NCI-H146 treated with DMSO at 0.1 percent for 48 hours (cell line): ENCODE results near the gene LNPEP.

Source experiments
- DNase-seq: peaks from one replicate; lab custom pipeline; 2025; ENCODE audit not compliant: unreplicated experiment; lab: John Stamatoyannopoulos, UW

The LNPEP gene

DNA sequence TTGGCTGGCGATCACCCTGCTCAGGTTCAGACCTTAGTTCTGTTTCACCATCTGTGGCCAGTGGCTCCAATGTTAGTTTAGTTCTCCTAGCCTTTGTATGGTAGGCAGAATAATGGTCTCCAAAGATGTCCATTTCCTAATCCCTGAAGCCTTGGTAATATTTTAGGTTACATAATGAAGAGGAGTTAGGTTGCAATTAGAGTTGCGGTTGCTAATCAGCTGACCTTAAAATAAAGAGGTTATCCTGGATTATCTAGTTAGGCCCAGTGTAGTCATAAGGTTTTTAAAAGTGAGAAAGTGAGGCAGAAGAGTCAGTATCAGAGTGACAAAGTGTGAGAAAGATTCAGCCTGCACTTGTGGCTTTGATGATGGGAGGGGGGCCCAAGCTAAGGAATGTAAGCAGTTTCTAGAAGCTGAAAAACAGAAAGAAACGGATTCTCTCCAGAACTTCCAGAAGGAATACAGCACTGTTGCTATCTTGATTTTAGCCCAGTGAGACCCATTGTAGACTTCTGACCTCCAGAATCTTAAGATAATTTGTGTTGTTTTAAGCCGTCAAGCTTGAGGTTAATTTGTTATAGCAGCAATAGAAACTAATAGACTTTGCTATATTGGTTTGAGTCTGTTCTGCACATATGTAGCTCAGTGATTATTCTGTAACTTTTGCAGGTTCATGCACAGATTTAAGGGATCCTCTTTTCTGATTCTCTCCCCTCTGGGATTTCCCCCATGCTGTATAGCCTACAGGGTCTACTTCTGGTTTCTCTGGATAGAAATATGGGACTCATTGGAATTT, 21.6 kb downstream of the LNPEP start:
- no peak for DNase-seq

DNA sequence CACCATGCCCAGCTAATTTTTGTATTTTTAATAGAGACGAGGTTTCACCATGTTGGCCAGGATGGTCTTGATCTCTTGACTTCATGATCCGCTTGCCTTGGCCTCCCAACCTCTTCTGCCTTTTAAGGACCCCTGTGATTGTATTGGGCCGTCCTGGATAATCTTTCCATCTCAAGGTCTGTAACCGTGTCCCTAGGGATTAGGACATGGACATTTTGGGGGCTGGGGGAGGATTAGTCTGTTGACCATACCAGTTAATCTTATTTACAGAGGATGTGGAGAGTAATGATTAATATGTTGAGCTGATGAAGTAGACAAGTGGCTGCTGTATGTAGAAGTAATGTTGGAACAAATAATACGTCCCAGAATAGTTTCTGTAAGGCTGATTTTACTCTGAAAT, 23.1 kb downstream of the LNPEP start:
- no peak for DNase-seq

DNA sequence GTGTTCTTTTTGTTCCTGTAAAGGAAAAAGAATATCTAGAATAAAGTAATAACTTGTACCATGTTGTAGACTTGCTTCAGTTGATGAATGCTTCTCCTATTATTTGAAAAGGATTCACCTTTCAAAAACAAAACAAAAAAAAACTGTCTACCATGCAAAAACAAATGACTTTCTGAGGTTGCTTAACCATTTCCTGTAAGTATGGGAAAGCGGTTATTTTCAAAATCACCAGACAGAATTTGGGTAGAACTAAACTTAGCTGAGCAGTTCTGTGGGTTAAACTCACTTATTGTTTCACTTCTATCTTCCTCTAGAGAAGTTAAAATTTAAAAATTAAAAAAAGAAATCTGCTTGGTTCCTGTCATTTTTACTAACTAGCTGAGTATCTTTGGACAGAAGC, 25.2 kb downstream of the LNPEP start:
- no peak for DNase-seq

DNA sequence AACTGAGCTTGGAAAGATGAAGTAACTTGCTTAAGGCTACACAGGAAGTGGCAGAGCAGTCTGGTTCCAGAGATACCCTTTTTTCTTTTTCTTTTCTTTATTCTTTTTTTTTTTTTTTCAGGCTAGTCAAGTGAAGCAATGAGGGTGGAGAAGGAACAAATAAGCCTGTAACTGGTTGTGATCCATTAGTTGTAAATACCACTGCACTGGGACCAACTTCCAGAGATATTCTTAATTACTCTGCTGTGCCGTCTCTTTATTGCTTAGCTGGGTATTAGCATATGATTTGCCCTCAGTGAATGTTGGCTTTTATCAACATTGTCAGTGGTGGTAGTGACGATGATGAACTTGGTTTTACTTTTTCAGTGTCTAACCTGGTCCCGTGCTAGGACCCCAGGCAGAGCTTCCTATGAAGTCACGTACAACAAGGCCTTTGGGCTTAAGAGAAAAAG, 26.7 kb downstream of the LNPEP start:
- no peak for DNase-seq

DNA sequence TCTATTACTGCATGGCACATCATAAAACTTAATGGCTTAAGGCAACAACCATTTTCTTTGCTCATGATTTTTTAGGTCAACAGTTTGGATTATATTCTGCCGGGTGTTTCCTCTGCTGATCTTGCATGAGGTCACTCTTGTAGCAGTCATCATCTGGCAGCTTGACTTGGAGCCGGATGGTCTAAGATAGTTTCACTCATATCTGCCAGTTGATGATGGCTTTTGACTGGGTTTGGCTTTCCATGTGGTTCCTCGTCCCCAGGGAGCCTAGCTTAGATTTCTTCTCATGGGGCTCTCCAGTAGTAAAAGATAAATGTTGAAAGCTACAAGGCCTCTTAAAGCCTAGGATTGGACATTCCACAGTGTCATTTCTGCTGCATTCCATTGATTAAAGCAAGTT, 27.4 kb downstream of the LNPEP start:
- no peak for DNase-seq

DNA sequence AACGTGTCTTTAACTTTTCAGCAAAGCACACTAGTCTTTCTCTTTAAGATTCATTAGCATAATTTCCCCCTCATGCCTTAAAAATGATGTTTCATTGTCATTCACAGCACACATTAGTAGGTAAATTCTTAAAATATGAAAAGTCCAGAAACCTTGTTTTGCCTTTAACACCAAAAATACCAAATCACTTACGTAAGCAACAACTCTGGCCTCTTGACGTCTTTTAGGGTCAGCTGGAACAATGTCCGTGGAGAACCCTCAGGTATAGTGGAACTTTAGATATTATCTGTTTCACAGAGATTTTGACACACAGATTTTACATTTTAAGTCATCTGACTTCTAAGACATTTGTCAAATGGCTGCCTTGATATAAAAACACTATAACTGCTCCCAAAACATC, 30.9 kb downstream of the LNPEP start:
- DNase-seq, result no peak

DNA sequence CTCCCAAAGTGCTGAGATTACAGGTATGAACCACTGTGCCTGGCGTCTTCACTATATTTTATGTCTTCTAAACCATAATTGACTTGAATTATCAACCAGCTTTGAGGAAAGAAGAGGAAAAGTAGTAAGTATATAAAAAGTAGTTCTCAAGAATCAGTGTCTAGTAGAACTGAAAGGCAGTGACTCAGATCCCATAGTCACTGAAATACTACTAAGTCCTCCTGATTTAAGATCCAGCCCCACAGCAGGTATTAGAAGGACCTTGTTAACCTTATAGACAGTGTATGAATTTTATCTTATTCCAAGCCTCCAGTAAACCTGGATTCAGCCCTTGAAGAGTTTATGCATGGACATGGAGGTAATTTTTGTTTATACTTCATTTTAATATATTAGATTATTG, 31.5 kb downstream of the LNPEP start:
- DNase-seq, result no peak

DNA sequence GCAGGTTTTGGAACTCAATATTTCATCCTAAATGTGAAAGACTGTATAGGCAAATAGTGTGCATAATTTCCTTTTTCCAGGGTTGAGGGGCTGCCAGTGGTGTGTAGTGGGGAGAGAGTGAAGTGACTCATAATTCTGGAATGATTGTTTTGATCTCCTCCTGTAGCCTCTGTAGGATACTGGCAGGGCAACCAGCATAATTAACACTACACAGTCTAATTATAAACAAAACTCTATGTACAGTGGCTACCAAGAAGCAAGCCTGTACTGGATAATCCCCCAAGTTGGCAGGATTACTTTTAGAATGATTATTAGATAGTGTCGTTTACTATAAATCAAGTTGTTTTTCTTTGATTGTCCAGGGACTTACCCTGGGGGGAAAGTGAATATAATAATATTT, 32.2 kb downstream of the LNPEP start:
- no peak for DNase-seq

DNA sequence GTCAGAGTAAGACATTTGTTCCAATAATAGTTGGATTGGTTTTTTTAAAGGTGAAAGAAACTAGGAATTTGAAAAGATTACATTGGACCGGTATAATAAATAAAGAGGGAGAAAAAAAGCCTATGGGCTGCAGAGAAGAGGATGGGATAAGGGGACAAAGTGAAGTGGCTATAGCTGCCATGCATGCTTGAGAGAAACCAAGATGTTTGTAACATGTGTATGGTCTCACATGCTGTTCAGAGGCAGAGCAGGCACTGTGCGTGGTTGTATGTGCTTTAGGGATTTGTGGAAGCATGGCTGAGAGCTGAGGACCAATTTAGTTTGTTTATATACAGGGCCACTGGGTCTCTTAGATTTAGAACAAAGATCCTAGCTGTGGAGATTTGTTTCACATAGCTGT, 32.7 kb downstream of the LNPEP start:
- no peak for DNase-seq

DNA sequence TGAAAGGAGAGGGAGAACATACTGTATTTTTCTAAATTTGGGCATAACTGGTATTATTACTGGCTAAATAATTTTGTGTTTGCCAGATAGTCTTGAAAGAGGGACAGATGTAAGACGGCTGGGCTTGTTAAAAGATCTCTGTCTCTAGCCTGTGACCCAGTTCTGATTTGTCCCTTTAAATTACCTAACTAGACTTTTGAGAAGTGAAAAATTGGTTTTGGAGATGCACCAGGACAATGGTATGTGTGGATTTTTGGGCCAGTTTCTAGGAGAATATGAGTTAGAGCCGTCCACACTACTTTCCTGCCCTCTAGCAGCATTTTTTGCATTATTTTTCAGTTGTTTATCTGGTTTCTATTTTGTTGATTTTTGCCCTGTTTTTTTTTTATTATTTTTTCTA, 33.5 kb downstream of the LNPEP start:
- no peak for DNase-seq

DNA sequence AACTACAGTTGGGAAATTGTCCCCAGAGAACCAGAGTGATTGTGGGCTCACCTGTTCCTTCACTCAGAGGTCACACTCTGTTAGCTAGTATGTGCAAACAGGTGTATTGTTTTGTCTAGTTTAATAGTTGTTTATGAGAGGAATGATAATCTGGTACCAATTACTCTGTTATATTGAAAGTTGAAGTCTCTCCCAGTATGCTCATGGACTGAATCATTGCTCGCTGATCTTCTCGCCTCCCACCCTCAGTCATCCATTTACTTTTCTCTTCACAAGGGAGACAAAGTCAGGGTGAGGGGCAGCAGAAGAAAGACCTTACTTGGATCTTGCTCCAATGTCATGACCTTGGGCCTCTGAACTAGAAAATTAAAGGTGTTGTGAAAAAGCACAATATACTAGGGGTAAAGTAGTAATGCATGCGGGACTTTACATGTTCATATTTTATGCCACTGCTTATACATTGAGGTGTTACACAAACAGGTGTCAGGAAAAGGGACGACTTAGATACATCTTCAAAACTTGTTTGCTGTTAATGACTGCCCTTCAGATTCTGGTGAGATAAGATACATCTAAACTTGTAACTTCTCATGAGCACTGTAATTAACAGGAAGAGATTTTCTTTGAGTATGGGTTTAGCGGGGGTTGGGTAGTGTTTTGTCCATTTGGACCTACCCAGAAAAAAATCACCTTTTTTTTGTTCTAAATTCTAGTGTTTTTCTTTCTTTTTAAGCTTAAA, 36.9 kb downstream of the LNPEP start:
- no peak for DNase-seq

DNA sequence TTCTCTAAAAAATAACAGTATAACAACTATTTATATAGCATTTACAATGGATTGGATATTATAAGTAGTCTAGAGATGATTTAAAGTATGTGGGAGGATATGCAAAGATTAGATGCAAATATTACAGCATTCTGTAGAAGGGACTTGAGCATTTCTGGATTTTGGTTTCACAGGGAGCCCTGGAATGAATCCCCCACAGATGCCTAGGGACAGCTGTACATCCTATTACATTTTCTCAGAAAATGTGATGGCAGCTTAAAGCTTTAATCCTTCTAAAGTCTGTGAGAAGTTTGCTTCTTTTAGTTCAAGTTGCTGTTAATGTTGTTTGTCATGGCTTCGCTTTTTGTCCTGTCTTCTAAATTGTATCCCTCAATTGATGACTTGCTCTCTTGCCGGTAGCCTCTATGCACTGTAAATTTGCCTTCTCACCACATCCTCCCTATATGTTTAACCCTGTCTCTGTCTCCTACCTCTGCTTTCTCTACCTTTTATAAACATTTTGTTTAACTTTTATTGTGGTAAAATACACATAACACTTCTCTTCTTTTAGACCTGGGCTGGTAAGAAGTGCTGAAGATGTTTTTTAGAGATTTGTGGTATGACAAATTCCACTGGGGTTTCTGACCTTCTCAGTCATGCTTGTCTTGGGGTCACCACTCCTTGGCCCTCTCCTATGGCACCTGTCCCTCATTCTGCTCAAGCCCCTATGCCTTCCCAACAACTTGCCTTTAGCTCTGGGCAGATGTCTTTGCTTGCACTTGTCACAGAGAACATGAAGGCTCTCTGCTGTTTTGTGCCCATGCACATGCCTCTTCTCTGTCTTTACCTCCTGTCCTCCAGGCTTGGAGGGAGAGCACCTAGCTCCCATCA, 37.9 kb downstream of the LNPEP start:
- DNase-seq, result no peak

DNA sequence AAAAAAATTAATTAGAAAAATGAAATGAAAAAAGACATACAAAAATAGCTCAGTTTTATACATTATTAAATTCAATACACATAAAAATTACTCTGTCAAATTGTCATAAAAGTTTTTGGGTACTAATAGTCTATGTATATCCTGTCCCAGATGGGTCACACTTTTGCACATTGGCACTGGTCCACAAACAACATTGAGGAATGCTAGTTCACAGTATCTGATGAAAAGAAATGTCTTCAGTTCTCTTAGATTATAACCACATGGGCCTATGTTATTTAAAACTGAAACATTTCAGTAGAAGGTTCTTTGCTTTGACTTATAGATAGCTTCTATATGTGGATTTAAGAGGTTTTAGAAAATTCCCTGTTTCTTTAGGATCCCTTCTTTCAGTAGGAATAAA, 39.8 kb downstream of the LNPEP start:
- no peak for DNase-seq

DNA sequence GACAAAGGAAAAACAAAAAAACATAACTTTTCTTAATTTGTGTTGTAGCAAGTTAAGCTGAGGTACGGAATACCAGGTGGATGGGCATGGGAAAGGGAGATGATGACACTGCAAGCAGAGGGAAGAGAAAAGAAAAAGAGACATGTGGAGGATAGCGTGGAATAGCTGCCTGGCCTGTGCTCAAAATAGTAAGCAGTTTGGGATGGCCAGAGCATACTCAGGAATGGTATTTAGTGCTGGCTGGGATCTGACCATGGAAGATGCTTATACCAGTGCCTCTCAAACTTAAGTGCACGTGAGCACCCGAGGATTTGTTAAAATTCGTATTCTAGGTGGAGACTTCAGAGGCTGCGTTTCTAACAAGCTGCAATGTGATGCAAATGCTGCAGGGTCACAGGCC, 41.3 kb downstream of the LNPEP start:
- no peak for DNase-seq

DNA sequence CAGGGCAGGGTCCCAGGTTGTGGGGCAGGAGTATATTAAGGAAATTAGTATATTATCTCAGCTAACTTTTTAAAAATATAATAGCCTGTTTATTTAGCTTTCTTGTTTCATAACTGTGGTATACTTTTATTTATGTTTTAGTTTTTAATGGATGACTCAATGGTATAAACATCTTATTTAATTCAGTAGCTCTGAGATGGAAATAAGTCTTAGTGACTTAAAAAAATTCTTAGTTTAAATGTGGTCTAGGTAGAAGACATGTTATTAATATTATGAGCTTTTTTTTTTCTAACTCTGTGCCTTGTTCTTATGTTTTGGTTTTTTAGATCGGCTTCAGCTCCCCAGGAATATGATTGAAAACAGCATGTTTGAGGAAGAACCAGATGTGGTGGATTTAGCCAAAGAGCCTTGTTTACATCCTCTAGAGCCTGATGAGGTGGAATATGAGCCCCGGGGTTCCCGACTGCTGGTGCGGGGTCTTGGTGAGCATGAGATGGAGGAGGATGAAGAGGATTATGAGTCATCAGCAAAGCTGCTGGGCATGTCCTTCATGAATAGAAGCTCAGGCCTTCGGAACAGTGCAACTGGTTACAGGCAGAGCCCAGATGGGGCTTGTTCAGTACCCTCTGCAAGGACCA, 43.1 kb downstream of the LNPEP start:
- no peak for DNase-seq

DNA sequence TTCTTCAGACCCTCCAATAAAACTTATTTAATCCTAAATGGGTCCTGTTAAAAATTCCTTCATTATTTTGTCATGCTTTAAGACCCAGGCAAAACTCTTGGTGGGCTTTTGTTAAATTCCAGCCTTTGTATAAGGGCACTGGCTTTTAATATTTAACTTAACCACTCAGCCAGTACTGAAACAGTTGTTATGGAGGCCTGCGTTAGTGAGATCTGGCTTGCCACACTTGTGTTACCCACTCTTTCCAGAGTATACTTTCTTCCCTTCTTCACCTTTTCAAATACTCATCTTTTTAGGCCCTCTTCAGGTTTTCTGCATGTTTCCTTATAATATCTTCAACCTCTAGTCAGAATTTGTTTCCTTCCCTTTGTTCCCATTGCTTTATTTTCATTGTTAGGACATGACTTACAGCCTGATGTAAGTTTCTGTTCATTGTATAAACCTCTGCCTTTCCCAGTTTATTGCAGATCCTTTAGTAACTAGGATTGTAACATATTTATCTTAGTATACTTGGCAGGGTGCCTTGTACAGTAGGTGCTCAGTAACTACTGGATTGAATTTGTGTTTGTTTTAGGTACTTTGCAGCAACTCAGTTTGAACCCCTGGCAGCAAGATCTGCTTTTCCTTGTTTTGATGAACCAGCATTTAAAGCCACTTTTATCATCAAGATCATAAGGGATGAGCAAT, 48.8 kb downstream of the LNPEP start:
- no peak for DNase-seq

DNA sequence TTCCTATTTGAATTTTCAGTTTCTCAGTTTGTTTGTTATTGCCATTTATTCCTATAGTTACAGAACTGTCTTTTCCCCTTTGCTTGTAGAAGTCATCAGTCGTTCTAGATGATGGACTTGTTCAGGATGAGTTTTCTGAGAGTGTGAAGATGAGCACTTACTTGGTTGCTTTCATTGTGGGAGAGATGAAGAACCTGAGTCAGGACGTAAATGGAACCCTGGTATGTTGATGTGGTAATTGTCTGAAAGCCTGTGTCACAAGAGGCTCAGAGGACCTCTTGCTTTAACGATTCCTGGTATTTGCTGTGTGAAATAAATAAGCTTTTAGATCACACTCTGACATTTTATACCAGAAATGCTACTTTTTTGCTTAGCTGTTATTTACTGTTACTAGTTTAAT, 50.6 kb downstream of the LNPEP start:
- no peak for DNase-seq

DNA sequence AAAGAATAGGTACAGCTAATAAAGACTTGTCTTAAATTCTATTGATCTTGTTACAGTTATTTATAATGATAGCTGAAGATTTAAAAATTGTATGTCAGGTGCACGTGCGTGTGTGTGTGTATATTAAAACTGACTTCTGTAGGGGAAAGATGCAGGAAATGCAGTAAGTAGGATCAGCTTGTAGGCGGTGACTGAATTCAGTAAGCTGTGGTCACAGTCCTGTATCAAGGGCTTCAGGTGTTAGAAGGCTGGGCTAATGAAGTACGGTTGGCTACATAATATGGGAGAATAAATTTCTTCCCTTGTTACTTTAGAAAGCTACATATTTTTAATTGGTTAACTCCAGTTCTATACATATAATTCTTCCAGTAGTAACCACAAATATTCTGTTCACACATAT, 54.2 kb downstream of the LNPEP start:
- no peak for DNase-seq

DNA sequence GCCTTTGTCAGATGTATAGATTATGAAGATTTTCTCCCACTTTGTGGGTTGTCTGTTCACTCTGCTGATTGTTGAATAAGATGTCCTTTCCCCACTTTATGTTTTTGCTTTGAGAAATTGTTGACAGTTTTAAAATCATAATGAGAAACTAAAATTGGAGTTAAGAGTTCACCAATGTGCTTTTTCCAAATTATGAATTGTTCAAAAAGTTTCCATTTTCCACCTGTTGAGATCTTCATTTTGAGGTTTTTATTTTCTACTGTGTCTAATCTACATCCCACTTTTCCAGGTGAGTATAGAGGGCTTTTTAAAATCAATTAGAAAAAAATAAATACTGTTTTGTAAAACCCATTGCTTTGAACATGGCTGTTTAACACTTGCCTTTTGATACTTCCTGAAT, 55.8 kb downstream of the LNPEP start:
- DNase-seq, result no peak

DNA sequence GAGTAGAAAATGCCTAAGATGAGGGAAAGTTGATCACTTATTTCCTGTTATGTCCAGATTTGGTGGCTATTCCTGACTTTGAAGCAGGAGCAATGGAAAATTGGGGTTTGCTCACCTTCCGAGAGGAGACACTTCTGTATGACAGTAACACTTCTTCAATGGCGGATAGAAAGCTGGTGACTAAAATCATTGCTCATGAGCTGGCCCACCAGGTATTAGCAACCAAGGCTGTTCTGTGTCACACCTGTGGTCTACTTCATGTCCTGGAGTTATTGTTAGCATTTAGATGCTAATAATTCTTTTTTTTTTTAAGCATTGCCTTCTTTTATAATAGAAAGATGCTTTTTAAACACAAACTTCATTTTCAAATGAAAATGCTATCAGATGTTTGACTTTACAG, 57.9 kb downstream of the LNPEP start:
- no peak for DNase-seq

DNA sequence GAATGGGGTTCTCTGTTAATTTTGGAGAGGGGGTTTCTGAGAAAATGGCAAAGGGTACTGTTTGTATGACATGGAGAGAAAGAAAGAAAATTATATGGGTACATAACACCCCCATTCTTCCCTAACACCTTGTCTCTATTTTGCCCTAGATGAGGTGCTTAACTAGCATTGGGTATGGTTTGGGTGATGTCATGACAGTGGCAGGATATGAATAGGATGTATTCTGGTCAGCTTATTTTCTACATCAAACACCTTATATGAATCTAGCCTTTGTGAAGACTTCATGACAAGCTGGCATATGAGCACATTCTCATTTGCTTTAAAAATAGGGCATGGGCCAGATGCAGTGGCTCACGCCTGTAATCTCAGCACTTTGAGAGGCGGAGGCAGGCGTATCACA, 58.6 kb downstream of the LNPEP start:
- no peak for DNase-seq
